Vagina (tissue), 2 donors: ENCODE data around the gene SAE1. TPM values are rescaled to one million over a fixed set of nuclear protein-coding genes. Genes with fewer than 3 reads are reported as not detected.

Experiments used
- DNase-seq, 2 donors: peaks; one replicate each; pipeline ENCODE4 v3.0.0-alpha.2; 2017; ENCODE audit errors: extremely low spot score in 2 of 2
- H3K27ac ChIP-seq: fragments of 200-600 bp; sonication (generic); one replicate; pipeline ENCODE4 v1.5.1; 2019
- H3K27me3 ChIP-seq: fragments of 200-600 bp; sonication (generic); one replicate; pipeline ENCODE4 v1.5.1; 2019
- H3K36me3 ChIP-seq, 2 donors: fragments of 200-600 bp; sonication (generic); one replicate each; pipeline ENCODE4 v1.5.1; 2017 to 2019
- H3K4me1 ChIP-seq: fragments of 200-600 bp; sonication (generic); one replicate; pipeline ENCODE4 v1.5.1; 2019
- H3K4me3 ChIP-seq, 2 donors: fragments of 200-600 bp; sonication (generic); 1 replicate in 1 of 2; 2 replicates in 1 of 2; pipeline ENCODE4 v1.5.1; 2016 to 2019
- H3K9me3 ChIP-seq: fragments of 200-600 bp; sonication (generic); one replicate; pipeline ENCODE4 v1.5.1; 2019
- POLR2A ChIP-seq, 2 donors: fragments of 450-650 bp; IDR thresholded peaks; one replicate each; pipeline ENCODE4 v1.6.1; 2017; ENCODE audit warnings: antibody characterized with exemption in 2 of 2, mild to moderate bottlenecking in 2 of 2, moderate library complexity in 2 of 2
- POLR2AphosphoS5 ChIP-seq, 2 donors: sonication (generic); formaldehyde crosslinking; IDR thresholded peaks; one replicate each; pipeline ENCODE4 v1.9.0; 2017; ENCODE audit warnings: antibody characterized with exemption in 2 of 2, mild to moderate bottlenecking in 2 of 2, low read depth in 1 of 2; ENCODE audit not compliant: insufficient read depth in 1 of 2
- intact Hi-C: fragments of 100-400 bp; cut with DNase I; formaldehyde crosslinking; loops from one replicate; pipeline ENCODE4 v1.15.1; 2023
- total RNA-seq: library from RNA; depleted of rRNA; stranded (reverse); fragments of >200 nt; gene quantifications from one replicate; pipeline ENCODE4 v1.2.3, GENCODE V29; 2016
- TF ChIP-seq, protein P1 (sequence below), 3 experiments: fragments of 450-650 bp in 2 of 3; fragments of 200-600 bp in 1 of 3; sonication (generic) in 1 of 3; IDR thresholded peaks; one replicate each; pipeline ENCODE4 v1.5.1; 2017 to 2019; ENCODE audit warnings: antibody characterized with exemption in 3 of 3, mild to moderate bottlenecking in 2 of 3, moderate library complexity in 2 of 3

Gene SAE1
- total RNA-seq, 1 donor from 2014 or later, result 32.7 TPM

DNA sequence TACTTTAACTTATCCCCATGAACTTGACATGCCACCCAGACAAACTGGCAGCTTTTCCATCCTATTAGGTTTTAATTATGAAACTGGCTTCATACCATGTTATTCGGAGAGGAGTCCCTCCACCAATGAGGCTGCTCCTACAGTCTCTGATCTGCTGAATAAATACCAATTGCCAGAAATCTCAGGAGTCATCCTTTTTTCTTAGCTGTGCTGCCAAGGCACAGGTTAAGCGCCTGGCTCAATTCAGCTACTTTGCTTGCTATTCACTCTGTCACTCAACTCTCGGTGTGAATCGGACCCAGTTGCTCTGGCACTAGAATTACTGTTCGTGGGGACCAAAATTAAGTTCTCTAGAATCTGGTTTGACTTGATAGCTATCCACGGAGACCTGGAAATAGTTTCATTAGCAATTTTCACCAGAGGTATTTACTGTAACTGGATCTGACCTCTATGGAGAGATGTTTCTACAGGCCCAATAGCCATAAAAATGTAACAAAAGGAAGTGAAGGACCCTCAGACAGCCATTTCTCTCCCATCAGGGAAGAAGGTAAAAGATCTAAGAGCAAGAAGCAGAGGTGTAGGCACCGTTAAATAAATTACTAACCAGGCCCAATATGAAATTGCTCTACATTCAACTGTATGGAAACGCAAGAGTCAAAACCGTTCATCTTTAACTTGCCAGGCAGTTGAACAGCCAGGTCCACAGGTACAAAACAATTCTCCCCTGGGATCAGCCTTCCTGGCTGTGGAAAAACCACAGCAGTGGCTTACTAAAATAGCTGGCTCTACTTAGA is 22.5 kb upstream of the SAE1 start:
- Histone ChIP-seq H3K4me3 (no peak overlapping the region), H3K27ac (peak overlapping the region; percentile 98), H3K36me3 (no peaks in the 10 kb centered on the region), H3K9me3 (no peaks in the 10 kb centered on the region), H3K4me1 (peaks cover 49% of the 10 kb centered on the region), H3K27me3 (no peaks in the 10 kb centered on the region)
- DNase-seq, result no peak
- TF ChIP-seq POLR2A (IDR thresholded peaks at IDR 0.05), result no peak
- TF ChIP-seq, protein P1, sequence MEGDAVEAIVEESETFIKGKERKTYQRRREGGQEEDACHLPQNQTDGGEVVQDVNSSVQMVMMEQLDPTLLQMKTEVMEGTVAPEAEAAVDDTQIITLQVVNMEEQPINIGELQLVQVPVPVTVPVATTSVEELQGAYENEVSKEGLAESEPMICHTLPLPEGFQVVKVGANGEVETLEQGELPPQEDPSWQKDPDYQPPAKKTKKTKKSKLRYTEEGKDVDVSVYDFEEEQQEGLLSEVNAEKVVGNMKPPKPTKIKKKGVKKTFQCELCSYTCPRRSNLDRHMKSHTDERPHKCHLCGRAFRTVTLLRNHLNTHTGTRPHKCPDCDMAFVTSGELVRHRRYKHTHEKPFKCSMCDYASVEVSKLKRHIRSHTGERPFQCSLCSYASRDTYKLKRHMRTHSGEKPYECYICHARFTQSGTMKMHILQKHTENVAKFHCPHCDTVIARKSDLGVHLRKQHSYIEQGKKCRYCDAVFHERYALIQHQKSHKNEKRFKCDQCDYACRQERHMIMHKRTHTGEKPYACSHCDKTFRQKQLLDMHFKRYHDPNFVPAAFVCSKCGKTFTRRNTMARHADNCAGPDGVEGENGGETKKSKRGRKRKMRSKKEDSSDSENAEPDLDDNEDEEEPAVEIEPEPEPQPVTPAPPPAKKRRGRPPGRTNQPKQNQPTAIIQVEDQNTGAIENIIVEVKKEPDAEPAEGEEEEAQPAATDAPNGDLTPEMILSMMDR (IDR thresholded peaks at IDR 0.05), result no peak
- intact Hi-C loops, result no loop called here

DNA sequence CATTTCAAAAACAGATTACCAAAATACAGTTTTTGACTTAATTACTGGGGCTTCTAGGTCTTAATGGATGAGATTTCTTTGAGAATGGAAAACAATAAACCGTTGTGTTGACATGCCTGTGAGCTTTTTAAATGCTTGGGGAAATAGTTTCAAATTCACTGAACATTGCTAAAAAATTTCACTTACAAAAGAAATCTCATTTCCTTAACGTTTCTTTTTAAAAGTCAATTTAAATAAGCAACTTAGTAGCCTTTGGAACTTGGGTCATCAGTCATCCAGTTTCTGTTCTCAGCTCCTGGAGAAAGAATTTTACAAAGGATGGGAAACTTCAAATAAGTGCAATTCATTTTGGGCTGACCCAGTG is 21.5 kb upstream of the SAE1 start:
- H3K9me3 ChIP-seq, result no peaks in the 10 kb centered on the region
- intact Hi-C loops, result no loop called here
- H3K36me3 ChIP-seq, result no peaks in the 10 kb centered on the region
- H3K4me1 ChIP-seq, result peaks cover 51% of the 10 kb centered on the region
- H3K4me3 ChIP-seq, result peak overlapping the region in 1 of 2 donors; percentile 89
- TF ChIP-seq POLR2A (IDR thresholded peaks at IDR 0.05), result no peak
- no peak for TF ChIP-seq POLR2AphosphoS5 (IDR thresholded peaks at IDR 0.05; ENCODE audit: insufficient read depth in 1 of 2, low read depth in 1 of 2)
- TF ChIP-seq, protein P1 (IDR thresholded peaks at IDR 0.05), result no peak
- peak overlapping the region; percentile 98 for H3K27ac ChIP-seq
- H3K27me3 ChIP-seq, result no peaks in the 10 kb centered on the region
- no peak for DNase-seq

DNA sequence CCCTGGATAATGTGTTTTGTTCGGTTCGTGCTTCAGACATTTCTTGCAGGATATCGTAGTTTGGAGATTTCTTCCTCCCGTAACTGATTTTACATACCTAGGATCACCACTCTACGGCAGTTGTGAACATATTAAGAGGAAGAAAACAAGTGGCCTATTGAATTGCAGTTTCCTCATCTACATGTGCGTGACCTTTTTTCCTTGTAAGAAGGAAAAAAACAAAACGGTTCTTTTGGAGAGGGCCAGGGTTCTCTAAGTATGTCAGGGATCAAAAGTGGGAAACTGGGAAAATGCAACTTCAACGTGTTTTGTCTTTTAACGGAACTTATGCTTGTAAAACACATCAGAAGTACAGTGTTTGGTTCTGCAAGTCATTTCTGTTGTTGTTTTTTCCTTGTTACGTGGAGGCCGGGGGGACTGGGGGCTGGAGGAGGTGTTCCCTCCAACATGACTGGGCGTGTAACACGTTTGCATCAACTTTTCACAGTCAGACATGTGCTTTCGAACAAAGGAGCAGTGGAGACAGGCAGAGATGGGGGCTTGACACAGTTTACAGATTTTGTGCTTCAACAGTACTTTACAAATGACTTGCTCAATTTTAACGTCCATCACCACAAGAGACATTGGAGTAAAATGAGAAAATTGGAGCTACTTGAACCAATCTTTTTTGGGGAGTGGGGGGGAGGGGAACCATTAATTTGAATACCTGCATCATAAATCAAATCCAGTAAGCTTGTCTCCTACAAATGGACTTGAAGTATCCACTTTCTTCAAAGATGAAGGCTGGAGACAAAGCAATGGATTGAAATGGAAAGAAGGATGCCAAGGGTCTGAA is 20.9 kb upstream of the SAE1 start:
- TF ChIP-seq POLR2AphosphoS5 (IDR thresholded peaks at IDR 0.05; ENCODE audit: insufficient read depth in 1 of 2, low read depth in 1 of 2), result peak in 1 of 2 donors; percentile 40
- TF ChIP-seq, protein P1 (IDR thresholded peaks at IDR 0.05), result no peak
- Histone ChIP-seq H3K36me3 (no peaks in the 10 kb centered on the region), H3K27me3 (no peaks in the 10 kb centered on the region), H3K4me3 (peak overlapping the region; percentile 83 to 89), H3K27ac (peak overlapping the region; percentile 98), H3K9me3 (no peaks in the 10 kb centered on the region), H3K4me1 (peaks cover 52% of the 10 kb centered on the region)
- intact Hi-C loops, result no loop called here
- DNase-seq, result no peak

DNA sequence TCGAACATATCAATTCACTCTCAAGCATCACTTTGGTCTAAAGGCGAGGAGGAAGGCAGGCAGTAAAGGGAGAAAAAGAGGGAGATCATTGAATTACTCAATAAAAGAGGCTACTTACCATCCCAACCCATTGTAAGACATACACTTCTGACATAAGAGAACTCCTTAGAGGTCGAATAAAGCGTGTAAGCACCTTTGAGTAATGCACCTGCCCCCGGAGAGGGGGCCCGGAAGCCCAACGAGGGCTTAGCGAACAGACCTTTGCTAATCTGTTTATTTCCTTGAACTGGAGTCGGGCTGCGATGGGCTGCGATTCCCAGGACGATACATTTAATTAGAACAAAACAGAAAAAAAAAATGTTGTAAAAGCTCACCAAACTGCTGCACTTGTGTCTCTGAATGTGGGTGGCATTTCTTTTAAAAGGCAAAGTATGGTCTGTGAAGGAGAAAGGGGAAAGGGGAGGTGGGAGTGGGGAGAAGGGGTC is 20.1 kb upstream of the SAE1 start:
- intact Hi-C loops, result no loop called here
- H3K4me3 ChIP-seq, result peak overlapping the region; percentile 83 to 89
- no peaks in the 10 kb centered on the region for H3K27me3 ChIP-seq
- peaks cover 47% of the 10 kb centered on the region for H3K4me1 ChIP-seq
- H3K27ac ChIP-seq, result peak overlapping the region; percentile 98
- DNase-seq, result no peak
- H3K9me3 ChIP-seq, result no peaks in the 10 kb centered on the region
- H3K36me3 ChIP-seq, result no peaks in the 10 kb centered on the region
- no peak for TF ChIP-seq POLR2AphosphoS5 (IDR thresholded peaks at IDR 0.05; ENCODE audit: insufficient read depth in 1 of 2, low read depth in 1 of 2)
- TF ChIP-seq, protein P1 (IDR thresholded peaks at IDR 0.05), result no peak
- no peak for TF ChIP-seq POLR2A (IDR thresholded peaks at IDR 0.05)
